ENCODE measurements around the gene PKHD1.

GRCh38 chr6:52055451-52055850 is 32.0 kb downstream of the PKHD1 start:
- TF ChIP-seq CTCF (IDR thresholded peaks at IDR 0.05) (no peak), REST (IDR thresholded peaks at IDR 0.05; ENCODE audit: insufficient read depth in 1 of 2, low read depth in 2 of 2, low read length in 1 of 2) (no peak), SIN3A (IDR thresholded peaks at IDR 0.05; ENCODE audit: borderline replicate concordance, insufficient read depth, low read depth, low read length) (no peak), POLR2AphosphoS5 (IDR thresholded peaks at IDR 0.05; ENCODE audit: low read depth, low read length) (no peak), TCF7L2 (IDR thresholded peaks at IDR 0.05; ENCODE audit: low read depth, low read length) (no peak)
